NCI-H2196 (cell line): ENCODE data around the gene SLC9A6.

Source experiments
- DNase-seq: peaks from one replicate; lab custom pipeline; 2025; ENCODE audit not compliant: unreplicated experiment; lab: John Stamatoyannopoulos, UW

The SLC9A6 gene

GRCh38 chrX:135985157-135985972, at the start of gene SLC9A6:
Gene SLC9A6 (plus strand): TSS chrX:135985435. CDS start chrX:135985659, 224 bp downstream.
- DNase-seq = peak; percentile 60

DNA sequence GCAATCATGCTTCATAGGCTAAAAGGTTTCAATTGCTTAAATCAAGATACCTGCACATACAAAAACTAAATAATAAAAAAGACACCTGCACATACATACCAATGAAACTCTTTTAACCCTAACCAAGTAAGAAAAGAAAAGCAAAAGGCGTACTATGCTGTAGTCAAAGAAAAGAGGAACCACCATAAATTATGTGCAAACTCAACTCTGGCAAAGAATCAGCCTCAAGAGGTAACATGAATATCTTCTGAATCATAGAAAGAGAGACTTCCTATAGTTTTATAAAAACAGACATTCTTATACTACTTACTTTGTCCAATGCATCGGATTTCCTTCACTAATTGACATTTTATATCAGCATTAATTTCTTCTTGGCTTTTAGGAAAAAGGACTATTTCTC, 40.7 kb upstream of the SLC9A6 start:
- DNase-seq = no peak

- no peak for DNase-seq
Observed at GRCh38 chrX:135951291-135951690, 33.9 kb upstream of the SLC9A6 start.

GRCh38 chrX:135973025-135973547, 12.1 kb upstream of the SLC9A6 start:
- no peak for DNase-seq

DNA sequence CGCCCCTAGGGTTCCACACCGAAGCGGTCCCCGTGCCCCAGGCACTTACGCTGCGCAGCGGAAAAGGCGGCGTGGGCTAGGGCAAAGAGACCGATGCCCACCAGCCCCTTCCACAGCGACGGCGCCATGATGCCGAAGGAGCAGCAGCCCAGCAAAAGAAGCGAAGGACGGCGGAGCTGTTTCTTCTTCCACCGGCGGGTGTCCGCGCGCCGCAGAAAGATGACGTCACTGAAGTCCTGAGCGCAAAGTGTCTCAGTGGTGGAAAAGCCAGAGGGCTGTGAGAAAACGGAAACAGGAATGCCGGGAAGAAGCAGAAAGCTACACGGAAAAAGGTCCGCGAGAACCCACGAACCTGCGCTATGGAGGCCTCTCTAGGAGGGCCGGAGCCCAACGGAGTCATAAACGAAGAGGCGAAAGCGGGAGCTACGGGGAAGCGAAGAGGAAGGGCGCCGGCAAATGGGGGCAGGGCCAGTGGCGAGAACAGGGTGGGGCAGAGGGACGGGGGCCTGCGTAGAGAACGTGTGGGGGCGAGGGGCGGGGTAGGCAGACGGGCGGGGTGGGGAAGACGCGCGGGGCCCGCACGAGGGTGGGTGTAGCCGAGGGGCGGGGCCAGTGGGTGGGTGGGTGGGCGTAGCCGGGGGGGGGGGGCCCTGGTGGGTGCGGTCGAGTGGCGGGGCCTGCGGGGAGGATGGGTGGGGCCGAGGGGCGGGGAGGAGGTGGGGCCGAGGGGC, 11.5 kb upstream of the SLC9A6 start, which contains the start of gene MMGT1:
MMGT1 (minus strand) TSS at position 441 of the 731 bp plus-strand sequence; CDS start at position 128, 313 bp downstream.
- peak; percentile 74 for DNase-seq

DNA sequence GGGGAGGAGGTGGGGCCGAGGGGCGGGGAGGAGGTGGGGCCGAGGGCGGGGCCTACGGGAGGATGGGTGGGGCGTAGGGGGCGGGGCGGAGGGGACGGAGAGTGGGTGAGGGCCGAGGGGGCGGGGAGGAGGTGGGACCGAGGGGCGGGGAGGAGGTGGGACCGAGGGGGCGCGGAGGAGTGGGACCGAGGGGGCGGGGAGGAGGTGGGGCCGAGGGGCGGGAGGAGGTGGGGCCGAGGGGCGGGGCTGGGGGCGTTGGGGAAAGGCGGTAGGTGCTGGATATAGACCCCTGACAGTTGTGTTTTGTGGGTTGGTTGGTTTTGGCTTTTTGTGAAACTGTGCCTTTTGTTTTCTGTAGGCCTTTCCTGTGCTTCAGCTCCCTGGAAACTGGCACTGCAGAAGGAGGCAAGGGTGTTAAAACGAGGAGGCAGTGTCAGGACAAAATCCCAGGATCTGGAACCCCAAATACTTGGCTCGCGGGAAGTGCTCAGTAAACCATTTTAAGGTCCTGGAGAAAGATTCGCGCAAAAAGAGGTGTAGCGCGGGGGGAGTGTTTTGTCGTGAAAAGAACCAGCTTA, 10.9 kb upstream of the SLC9A6 start:
- DNase-seq = peak; percentile 46

GRCh38 chrX:135975421-135975820, 9.8 kb upstream of the SLC9A6 start:
- no peak for DNase-seq

DNA sequence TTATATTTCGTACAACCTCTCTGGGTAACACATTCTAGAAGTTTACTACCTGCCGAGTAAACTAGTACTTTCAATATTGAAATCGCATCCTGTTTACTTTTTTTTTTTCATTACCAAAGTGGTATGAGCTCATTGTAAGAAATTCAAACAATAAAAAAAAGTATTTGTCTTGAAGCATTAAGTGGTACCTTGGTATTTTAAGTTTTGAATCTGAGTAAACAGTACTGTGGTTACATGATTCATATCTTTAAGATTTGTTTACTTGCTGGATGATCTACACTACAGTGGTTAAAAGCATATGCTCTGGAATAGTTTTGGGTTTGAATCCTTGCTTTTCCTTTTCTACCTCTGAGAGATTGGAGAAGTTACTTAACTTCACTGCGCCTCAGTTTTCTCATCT, 7.6 kb upstream of the SLC9A6 start:
- no peak for DNase-seq

DNA sequence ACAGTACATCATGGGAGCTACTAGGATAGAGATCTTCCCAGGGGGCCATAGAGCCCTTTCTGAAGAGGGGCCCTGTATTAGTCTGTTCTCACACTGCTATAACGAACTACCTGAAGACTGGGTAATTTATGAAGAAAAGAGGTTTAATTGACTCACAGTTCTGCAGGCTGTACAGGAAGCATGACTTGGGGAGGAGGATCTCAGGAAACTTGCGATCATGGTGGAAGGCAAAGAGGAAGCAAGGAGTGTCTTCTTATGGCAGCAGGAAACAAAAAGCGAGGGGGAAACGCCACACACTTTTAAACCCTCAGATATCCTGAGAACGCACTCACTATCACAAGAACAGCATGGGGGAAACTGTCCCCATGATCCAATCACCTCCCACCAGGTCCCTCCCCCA, 4.2 kb upstream of the SLC9A6 start:
- no peak for DNase-seq

DNA sequence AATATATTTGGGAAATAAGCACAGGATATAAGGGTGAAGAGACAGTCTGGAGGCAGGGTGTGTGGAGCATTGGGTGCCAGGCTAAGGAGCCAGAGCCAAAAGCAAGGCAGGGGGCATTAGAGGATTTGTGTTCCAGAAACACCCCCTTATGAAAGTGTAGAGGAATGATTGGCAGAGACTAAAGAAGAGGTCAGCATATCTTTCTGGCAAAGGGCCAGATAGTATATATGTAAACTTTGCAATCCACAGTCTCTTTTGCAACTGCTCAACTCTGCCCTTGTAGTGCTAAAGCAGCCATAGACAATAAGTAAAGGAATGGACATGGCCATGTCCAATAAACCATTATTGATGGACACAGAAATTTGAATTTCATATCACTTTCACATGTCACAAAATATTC, 3.6 kb upstream of the SLC9A6 start:
- no peak for DNase-seq

DNA sequence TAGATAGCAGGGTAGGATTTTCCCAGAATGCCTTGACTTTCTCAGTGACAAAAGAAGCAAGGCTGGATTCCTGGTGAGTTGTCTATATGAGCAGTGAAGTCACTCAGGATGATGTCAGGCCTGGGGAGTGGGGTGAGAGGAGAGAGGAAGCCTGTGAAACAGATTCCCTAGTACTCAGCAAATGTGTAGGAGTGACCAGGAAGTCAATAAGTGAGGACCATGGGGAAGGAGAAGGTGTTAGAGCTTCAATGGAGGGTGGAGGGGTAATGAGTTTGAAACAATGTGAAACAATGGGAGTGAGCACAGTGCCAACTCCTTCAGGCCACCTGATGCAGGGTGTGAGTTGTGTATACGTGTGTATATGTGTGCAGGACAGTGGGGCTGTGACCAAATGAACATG, 2.4 kb upstream of the SLC9A6 start:
- DNase-seq = no peak

GRCh38 chrX:135984256-135984655, 979 bp upstream of the SLC9A6 start:
- no peak for DNase-seq

DNA sequence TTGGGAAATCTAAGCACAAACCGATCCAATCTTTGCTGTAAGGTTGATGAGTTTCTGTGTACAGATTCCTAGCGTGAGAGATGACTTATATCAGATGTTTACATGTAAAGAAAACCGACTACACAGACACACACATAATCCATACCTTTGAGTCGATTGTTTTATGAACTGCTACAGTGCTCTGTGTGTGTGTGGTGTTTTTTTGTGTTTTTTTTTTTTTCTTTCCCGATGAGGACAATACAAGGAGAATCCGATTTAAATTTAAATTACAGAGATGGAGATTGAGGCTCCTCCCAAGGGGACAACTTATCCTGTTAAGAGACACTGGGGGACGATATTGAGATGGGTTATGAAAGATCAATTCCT, 461 bp upstream of the SLC9A6 start:
- DNase-seq = no peak

GRCh38 chrX:135985973-135986310, 707 bp downstream of the SLC9A6 start:
- no peak for DNase-seq

GRCh38 chrX:135988245-135988644, 3.0 kb downstream of the SLC9A6 start:
- no peak for DNase-seq

DNA sequence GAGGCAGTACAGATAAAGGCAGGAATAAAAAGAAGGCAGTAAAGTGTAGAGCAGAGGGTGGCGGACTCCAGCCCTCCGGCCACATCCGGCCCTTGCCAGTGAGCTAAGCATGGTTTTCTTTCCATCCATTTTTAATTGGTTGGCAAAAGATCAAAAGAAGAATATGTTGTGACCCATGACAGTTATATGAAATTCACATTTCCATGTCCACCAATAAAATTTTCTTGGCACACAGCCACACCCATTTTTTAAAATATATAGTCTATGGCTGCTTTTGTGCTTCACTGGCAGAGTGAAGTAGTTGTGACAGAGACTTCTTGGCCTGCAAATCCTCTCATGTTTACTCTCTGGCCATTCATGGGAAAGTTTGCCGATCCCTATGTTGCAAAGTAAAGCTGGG, 29.8 kb downstream of the SLC9A6 start:
- DNase-seq = no peak

DNA sequence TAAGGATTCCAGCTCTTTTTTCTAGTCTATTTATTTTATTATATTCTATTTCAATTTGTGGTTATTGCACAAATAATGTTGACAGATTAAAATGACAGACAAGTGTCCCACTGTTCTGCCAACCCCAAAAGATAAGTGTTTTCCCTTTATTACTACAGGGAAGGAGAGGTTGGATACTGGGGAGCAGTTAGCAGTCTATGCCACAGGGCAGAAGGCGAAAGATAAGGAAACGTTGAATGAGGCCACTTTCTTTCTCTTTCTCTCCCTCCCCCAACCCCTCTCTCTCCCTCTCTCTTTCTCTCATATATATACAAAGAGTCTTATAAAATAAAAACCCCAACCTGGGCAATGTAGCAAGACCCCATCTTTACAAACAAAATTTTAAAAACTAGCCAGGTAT, 31.6 kb downstream of the SLC9A6 start:
- no peak for DNase-seq

- DNase-seq = no peak
Observed at GRCh38 chrX:136019226-136019625, 34.0 kb downstream of the SLC9A6 start.

DNA sequence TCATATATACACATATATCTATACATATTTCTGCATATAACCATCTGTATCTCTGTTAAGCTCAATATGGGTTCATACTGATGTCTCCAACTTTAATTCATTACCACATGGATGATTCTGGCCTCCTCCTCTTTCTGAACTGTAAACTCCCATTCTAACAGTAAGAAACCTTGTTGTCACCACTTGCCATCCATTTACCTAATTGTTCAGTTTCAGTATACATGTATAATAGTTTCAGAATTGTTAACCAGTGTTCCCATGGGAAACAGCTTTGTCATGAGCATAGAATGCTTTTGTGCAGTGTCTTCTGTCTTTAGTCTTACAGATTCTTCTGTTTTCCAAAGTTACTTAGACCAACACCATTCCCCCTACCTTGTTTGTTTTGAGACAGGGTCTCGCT, 35.9 kb downstream of the SLC9A6 start:
- no peak for DNase-seq

DNA sequence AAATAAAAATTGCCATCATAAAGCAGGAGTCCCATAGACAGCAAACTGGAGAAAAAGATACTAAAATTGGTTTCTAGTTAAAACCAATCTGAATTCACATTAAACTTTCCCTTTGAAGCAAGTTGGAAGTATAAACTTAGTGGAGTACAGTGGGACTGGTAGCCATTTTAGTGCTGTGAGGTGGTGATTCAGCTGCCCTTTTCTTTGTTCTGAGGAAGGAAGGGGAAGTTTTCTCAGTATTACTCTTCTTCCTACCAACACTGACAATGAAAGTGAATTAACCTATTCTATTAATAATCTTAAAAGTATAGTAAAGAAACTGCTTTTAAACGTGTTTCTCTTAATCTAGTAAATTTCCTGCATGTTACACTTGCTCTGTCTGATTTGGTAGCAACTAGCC, 36.7 kb downstream of the SLC9A6 start:
- DNase-seq = no peak

DNA sequence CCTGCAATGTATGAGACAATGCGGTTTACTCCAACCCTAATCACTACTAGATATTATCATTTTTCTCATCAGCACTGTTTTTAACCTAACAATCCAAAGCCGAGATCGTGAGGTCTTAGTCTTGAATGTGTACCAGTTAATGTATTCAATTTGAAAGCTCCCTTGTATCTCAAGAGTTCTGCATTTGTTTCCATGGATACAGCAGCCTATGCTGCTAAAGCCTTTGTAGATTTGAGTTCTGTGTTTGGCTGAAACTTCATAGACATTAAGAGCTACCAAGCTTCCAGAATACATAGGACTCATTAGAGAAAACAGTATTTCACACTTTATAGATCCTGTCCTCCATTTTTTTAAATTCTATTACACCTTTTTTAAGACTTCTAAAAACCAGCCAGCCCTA, 39.9 kb downstream of the SLC9A6 start:
- no peak for DNase-seq
